Ectodermal cell (in vitro differentiated cells): ENCODE measurements around the gene POLR3H.
A peak's percentile ranks its signal among the peaks of the same experiment; 100 is the strongest.

Source experiments
- H3K27ac ChIP-seq: 2 replicates; pipeline ENCODE4 v1.7.0; 2013; ENCODE audit warnings: mild to moderate bottlenecking, low read depth, low read length; ENCODE audit not compliant: insufficient read depth, poor library complexity, severe bottlenecking
- H3K27me3 ChIP-seq: 2 replicates; pipeline ENCODE4 v1.7.0; 2013; ENCODE audit warnings: mild to moderate bottlenecking, low read length; ENCODE audit not compliant: insufficient read depth, control insufficient read depth, poor library complexity, severe bottlenecking
- H3K36me3 ChIP-seq: one replicate; pipeline ENCODE4 v1.7.0; 2013; ENCODE audit warnings: low read length; ENCODE audit not compliant: control insufficient read depth, insufficient read depth
- H3K4me1 ChIP-seq: one replicate; pipeline ENCODE4 v1.7.0; 2013; ENCODE audit warnings: low read length; ENCODE audit not compliant: control insufficient read depth, insufficient read depth
- H3K4me3 ChIP-seq: 2 replicates; pipeline ENCODE4 v1.7.0; 2013; ENCODE audit warnings: low read depth, low read length, control low read depth; ENCODE audit not compliant: insufficient read depth
- H3K9me3 ChIP-seq: 2 replicates; pipeline ENCODE4 v1.7.0; 2013; ENCODE audit warnings: mild to moderate bottlenecking, low read length, moderate library complexity; ENCODE audit not compliant: control insufficient read depth
- WGBS, 2 experiments: methylation state at CpG; one replicate each; pipeline ENCODE4 v1.1.7; 2013; ENCODE audit warnings: missing lambda C conversion rate in 2 of 2; 5-methylcytosine and 5-hydroxymethylcytosine counted together

The POLR3H gene

GRCh38 chr22:41487037-41487935 lies 57.0 kb downstream of the POLR3H start:
- Histone ChIP-seq H3K4me1 (peaks cover 20% of the 10 kb centered on the region), H3K9me3 (no peaks in the 10 kb centered on the region), H3K36me3 (no peaks in the 10 kb centered on the region), H3K27me3 (no peaks in the 10 kb centered on the region), H3K4me3 (no peak overlapping the region), H3K27ac (no peak overlapping the region)
- 91% methylated on average over 8 of the region's 8 CpGs for WGBS, 2 experiments

GRCh38 chr22:41485033-41485432 lies 59.2 kb downstream of the POLR3H start:
- Histone ChIP-seq H3K36me3 (no peaks in the 10 kb centered on the region), H3K9me3 (no peaks in the 10 kb centered on the region), H3K4me1 (peaks cover 33% of the 10 kb centered on the region), H3K27me3 (no peaks in the 10 kb centered on the region), H3K27ac (no peak overlapping the region), H3K4me3 (no peak overlapping the region)
- 93 to 96% methylated on average over 7 of the region's 7 CpGs for WGBS, 2 experiments

- Histone ChIP-seq H3K27ac (no peak overlapping the region), H3K27me3 (no peaks in the 10 kb centered on the region), H3K4me3 (no peak overlapping the region), H3K36me3 (no peaks in the 10 kb centered on the region), H3K4me1 (peaks cover 43% of the 10 kb centered on the region), H3K9me3 (no peaks in the 10 kb centered on the region)
- WGBS, 2 experiments = 66% methylated on average over 2 of the region's 2 CpGs
These were observed 61.8 kb downstream of the POLR3H start for GRCh38 chr22:41482319-41482935.

- H3K4me1 ChIP-seq = peaks cover 41% of the 10 kb centered on the region
- H3K9me3 ChIP-seq = no peaks in the 10 kb centered on the region
- H3K36me3 ChIP-seq = no peaks in the 10 kb centered on the region
- no peak overlapping the region for H3K4me3 ChIP-seq
- 11 to 15% methylated on average over 5 of the region's 5 CpGs for WGBS, 2 experiments
- no peaks in the 10 kb centered on the region for H3K27me3 ChIP-seq
- no peak overlapping the region for H3K27ac ChIP-seq
These were observed 62.3 kb downstream of the POLR3H start for GRCh38 chr22:41481925-41482318.

GRCh38 chr22:41481131-41481830 lies 63.0 kb downstream of the POLR3H start:
- Histone ChIP-seq H3K27ac (no peak overlapping the region), H3K27me3 (no peaks in the 10 kb centered on the region), H3K36me3 (no peaks in the 10 kb centered on the region), H3K4me3 (no peak overlapping the region), H3K4me1 (peaks cover 38% of the 10 kb centered on the region), H3K9me3 (no peaks in the 10 kb centered on the region)
- 89 to 90% methylated on average over 15 of the region's 15 CpGs for WGBS, 2 experiments

GRCh38 chr22:41480397-41480735 lies 63.9 kb downstream of the POLR3H start:
- 76 to 81% methylated on average over 7 of the region's 7 CpGs for WGBS, 2 experiments
- Histone ChIP-seq H3K36me3 (no peaks in the 10 kb centered on the region), H3K27me3 (no peaks in the 10 kb centered on the region), H3K27ac (peak overlapping the region; percentile 90), H3K4me1 (peaks cover 35% of the 10 kb centered on the region), H3K9me3 (no peaks in the 10 kb centered on the region), H3K4me3 (no peak overlapping the region)

GRCh38 chr22:41479671-41480396 lies 64.4 kb downstream of the POLR3H start:
- H3K27me3 ChIP-seq = no peaks in the 10 kb centered on the region
- peaks cover 35% of the 10 kb centered on the region for H3K4me1 ChIP-seq
- WGBS, 2 experiments = 33% methylated on average over 6 of the region's 6 CpGs
- H3K27ac ChIP-seq = peak overlapping the region; percentile 90
- peak overlapping the region; percentile 7 for H3K4me3 ChIP-seq
- no peaks in the 10 kb centered on the region for H3K9me3 ChIP-seq
- no peaks in the 10 kb centered on the region for H3K36me3 ChIP-seq

- Histone ChIP-seq H3K36me3 (no peaks in the 10 kb centered on the region), H3K4me1 (peaks cover 35% of the 10 kb centered on the region), H3K4me3 (peak overlapping the region; percentile 7), H3K27me3 (no peaks in the 10 kb centered on the region), H3K9me3 (no peaks in the 10 kb centered on the region), H3K27ac (peak overlapping the region; percentile 90)
- 89 to 91% methylated on average over 7 of the region's 7 CpGs for WGBS, 2 experiments
These were observed 65.3 kb downstream of the POLR3H start for GRCh38 chr22:41478891-41479521.

GRCh38 chr22:41478473-41478872 lies 65.8 kb downstream of the POLR3H start:
- Histone ChIP-seq H3K9me3 (no peaks in the 10 kb centered on the region), H3K4me1 (peaks cover 35% of the 10 kb centered on the region), H3K27me3 (no peaks in the 10 kb centered on the region), H3K4me3 (no peak overlapping the region), H3K27ac (no peak overlapping the region), H3K36me3 (no peaks in the 10 kb centered on the region)
- WGBS, 2 experiments = 83 to 94% methylated on average over 2 of the region's 2 CpGs
